ENCODE results near the gene SLC25A47. TPM values are rescaled to one million over a fixed set of nuclear protein-coding genes. Genes with fewer than 3 reads are reported as not detected.
A peak's percentile ranks its signal among the peaks of the same experiment; 100 is the strongest.

Gene SLC25A47
- total RNA-seq, 2 experiments from 2014 or later, result not detected

GRCh38 chr14:100298551-100299237 lies 24.4 kb upstream of the SLC25A47 start:
- Mint-ChIP-seq H3K9me3 (no peaks in the 10 kb centered on the region), H3K36me3 (no peaks in the 10 kb centered on the region), H3K27ac (no peak overlapping the region), H3K27me3 (no peaks in the 10 kb centered on the region), H3K4me3 (no peak overlapping the region), H3K4me1 (ENCODE audit: low read depth) (no peaks in the 10 kb centered on the region)
- DNase-seq, result no peak
- ChIA-PET CTCF (interaction anchor here (1.1 to 1.8 kb wide), 3 partner anchors 11 to 79 kb away, joined by 3 to 8 read pairs (median 6); no protein-coding TSS in a partner anchor), POLR2A (no interaction called here)
- intact Hi-C loops (cut with micrococcal nuclease), result no loop called here

GRCh38 chr14:100299238-100299560 lies 23.9 kb upstream of the SLC25A47 start:
- H3K27ac Mint-ChIP-seq, result no peak overlapping the region
- POLR2A ChIA-PET, result no interaction called here
- no peaks in the 10 kb centered on the region for H3K36me3 Mint-ChIP-seq
- H3K27me3 Mint-ChIP-seq, result no peaks in the 10 kb centered on the region
- no peak for DNase-seq
- no peaks in the 10 kb centered on the region for H3K9me3 Mint-ChIP-seq
- intact Hi-C loops (cut with micrococcal nuclease), result no loop called here
- no peaks in the 10 kb centered on the region for H3K4me1 Mint-ChIP-seq (ENCODE audit: low read depth)
- CTCF ChIA-PET, result no interaction called here
- no peak overlapping the region for H3K4me3 Mint-ChIP-seq

- POLR2A ChIA-PET, result no interaction called here
- no peak for DNase-seq
- no peaks in the 10 kb centered on the region for H3K9me3 Mint-ChIP-seq
- H3K4me3 Mint-ChIP-seq, result no peak overlapping the region
- intact Hi-C loops (cut with micrococcal nuclease), result loop anchor here (10.0 kb wide), 1 partner anchor 342 kb away; no protein-coding TSS in a partner anchor
- H3K36me3 Mint-ChIP-seq, result no peaks in the 10 kb centered on the region
- H3K27me3 Mint-ChIP-seq, result peaks cover 6% of the 10 kb centered on the region
- no peak overlapping the region for H3K27ac Mint-ChIP-seq
- CTCF ChIA-PET, result interaction anchor here (1.1 to 3.3 kb wide), 8 partner anchors 10 to 343 kb away, joined by 3 to 14 read pairs (median 6); no protein-coding TSS in a partner anchor
- peaks cover 10% of the 10 kb centered on the region for H3K4me1 Mint-ChIP-seq (ENCODE audit: low read depth)
These were observed 20.5 kb upstream of the SLC25A47 start for GRCh38 chr14:100302616-100303015.

GRCh38 chr14:100303179-100303578 lies 20.0 kb upstream of the SLC25A47 start:
- ChIA-PET CTCF (interaction anchor here (1.0 to 3.3 kb wide), 8 partner anchors 10 to 343 kb away, joined by 3 to 14 read pairs (median 6); no protein-coding TSS in a partner anchor), POLR2A (no interaction called here)
- DNase-seq, result no peak
- peaks cover 10% of the 10 kb centered on the region for H3K4me1 Mint-ChIP-seq (ENCODE audit: low read depth)
- H3K9me3 Mint-ChIP-seq, result no peaks in the 10 kb centered on the region
- peaks cover 6% of the 10 kb centered on the region for H3K27me3 Mint-ChIP-seq
- no peak overlapping the region for H3K27ac Mint-ChIP-seq
- H3K36me3 Mint-ChIP-seq, result no peaks in the 10 kb centered on the region
- H3K4me3 Mint-ChIP-seq, result no peak overlapping the region
- intact Hi-C loops (cut with micrococcal nuclease), result loop anchor here (10.0 kb wide), 1 partner anchor 342 kb away; no protein-coding TSS in a partner anchor

- H3K9me3 Mint-ChIP-seq, result no peaks in the 10 kb centered on the region
- CTCF ChIA-PET, result interaction anchor here (1.0 to 2.3 kb wide), 7 partner anchors 11 to 342 kb away, joined by 3 to 14 read pairs (median 5); no protein-coding TSS in a partner anchor
- intact Hi-C loops (cut with micrococcal nuclease), result loop anchor here (10.0 kb wide), 1 partner anchor 341 kb away; no protein-coding TSS in a partner anchor
- H3K27me3 Mint-ChIP-seq, result peaks cover 6% of the 10 kb centered on the region
- no peak overlapping the region for H3K27ac Mint-ChIP-seq
- no peaks in the 10 kb centered on the region for H3K36me3 Mint-ChIP-seq
- no peak overlapping the region for H3K4me3 Mint-ChIP-seq
- no peak for DNase-seq
- H3K4me1 Mint-ChIP-seq (ENCODE audit: low read depth), result peaks cover 10% of the 10 kb centered on the region
- POLR2A ChIA-PET, result no interaction called here
These were observed 19.2 kb upstream of the SLC25A47 start for GRCh38 chr14:100303925-100304324.

- Mint-ChIP-seq H3K27me3 (peaks cover 6% of the 10 kb centered on the region), H3K4me3 (peak overlapping the region; percentile 65), H3K4me1 (ENCODE audit: low read depth) (peaks cover 10% of the 10 kb centered on the region), H3K27ac (no peak overlapping the region), H3K9me3 (no peaks in the 10 kb centered on the region), H3K36me3 (no peaks in the 10 kb centered on the region)
- intact Hi-C loops (cut with micrococcal nuclease), result loop anchor here (1.0 to 10.0 kb wide), 2 partner anchors 72 to 340 kb away; no protein-coding TSS in a partner anchor
- ChIA-PET CTCF (interaction anchor here (1.1 kb wide), 1 partner anchor 21 kb away, joined by 3 read pairs; no protein-coding TSS in a partner anchor), POLR2A (no interaction called here)
- no peak for DNase-seq
These were observed 18.3 kb upstream of the SLC25A47 start for GRCh38 chr14:100304825-100305323.

GRCh38 chr14:100305324-100306100 lies 17.6 kb upstream of the SLC25A47 start:
- H3K36me3 Mint-ChIP-seq, result no peaks in the 10 kb centered on the region
- H3K9me3 Mint-ChIP-seq, result no peaks in the 10 kb centered on the region
- CTCF ChIA-PET, result interaction anchor here (1.1 kb wide), 1 partner anchor 22 kb away, joined by 3 read pairs; no protein-coding TSS in a partner anchor
- H3K4me3 Mint-ChIP-seq, result peak overlapping the region; percentile 70
- peaks cover 6% of the 10 kb centered on the region for H3K27me3 Mint-ChIP-seq
- no peak overlapping the region for H3K27ac Mint-ChIP-seq
- H3K4me1 Mint-ChIP-seq (ENCODE audit: low read depth), result peaks cover 10% of the 10 kb centered on the region
- peak; percentile 33 for DNase-seq
- intact Hi-C loops (cut with micrococcal nuclease), result loop anchor here (1.0 to 10.0 kb wide), 2 partner anchors 72 to 339 kb away; no protein-coding TSS in a partner anchor
- POLR2A ChIA-PET, result no interaction called here

- intact Hi-C loops (cut with micrococcal nuclease), result loop anchor here (10.0 kb wide), 1 partner anchor 338 kb away; no protein-coding TSS in a partner anchor
- H3K4me1 Mint-ChIP-seq (ENCODE audit: low read depth), result peaks cover 10% of the 10 kb centered on the region
- H3K27ac Mint-ChIP-seq, result no peak within 1 kb of the TSS
- H3K36me3 Mint-ChIP-seq, result no peaks in the 10 kb centered on the region
- peak within 1 kb of the TSS; percentile 70 for H3K4me3 Mint-ChIP-seq
- ChIA-PET POLR2A (no interaction called here), CTCF (interaction anchor here (0.5 kb wide), 1 partner anchor 240 kb away, joined by 3 read pairs; no protein-coding TSS in a partner anchor)
- DNase-seq, result peak; percentile 79
- H3K9me3 Mint-ChIP-seq, result no peaks in the 10 kb centered on the region
- peaks cover 6% of the 10 kb centered on the region for H3K27me3 Mint-ChIP-seq
These were observed 16.8 kb upstream of the SLC25A47 start, which contains the start of gene SLC25A29 for GRCh38 chr14:100306101-100306997. TSS of gene SLC25A29 (minus strand) at chr14:100306444. CDS start at chr14:100306232, 212 bp downstream.

- CTCF ChIA-PET, result no interaction called here
- no peaks in the 10 kb centered on the region for H3K36me3 Mint-ChIP-seq
- H3K9me3 Mint-ChIP-seq, result no peaks in the 10 kb centered on the region
- DNase-seq, result no peak
- POLR2A ChIA-PET, result no interaction called here
- H3K4me1 Mint-ChIP-seq (ENCODE audit: low read depth), result peaks cover 10% of the 10 kb centered on the region
- H3K27ac Mint-ChIP-seq, result no peak overlapping the region
- intact Hi-C loops (cut with micrococcal nuclease), result loop anchor here (10.0 kb wide), 1 partner anchor 338 kb away; no protein-coding TSS in a partner anchor
- peak overlapping the region; percentile 61 for H3K4me3 Mint-ChIP-seq
- peaks cover 6% of the 10 kb centered on the region for H3K27me3 Mint-ChIP-seq
These were observed 16.0 kb upstream of the SLC25A47 start for GRCh38 chr14:100306998-100307765.

- peaks cover 6% of the 10 kb centered on the region for H3K27me3 Mint-ChIP-seq
- CTCF ChIA-PET, result no interaction called here
- POLR2A ChIA-PET, result no interaction called here
- H3K27ac Mint-ChIP-seq, result no peak overlapping the region
- peaks cover 10% of the 10 kb centered on the region for H3K4me1 Mint-ChIP-seq (ENCODE audit: low read depth)
- intact Hi-C loops (cut with micrococcal nuclease), result loop anchor here (10.0 kb wide), 1 partner anchor 337 kb away; no protein-coding TSS in a partner anchor
- H3K4me3 Mint-ChIP-seq, result peak overlapping the region; percentile 61
- no peak for DNase-seq
- H3K9me3 Mint-ChIP-seq, result no peaks in the 10 kb centered on the region
- no peaks in the 10 kb centered on the region for H3K36me3 Mint-ChIP-seq
These were observed 15.2 kb upstream of the SLC25A47 start for GRCh38 chr14:100307766-100308426.

Measured in activated CD4-positive, alpha-beta memory T cell treated with anti-CD3 and anti-CD28 coated beads for 36 hours (primary cell).